GM19455 (cell line): ENCODE measurements around the gene ULBP2.

Experiments used
- ATAC-seq: cut with Tn5 transposase; IDR thresholded peaks from one replicate; pipeline ENCODE4 v1.9.1; 2021; ENCODE audit not compliant: unreplicated experiment

Gene ULBP2, protein sequence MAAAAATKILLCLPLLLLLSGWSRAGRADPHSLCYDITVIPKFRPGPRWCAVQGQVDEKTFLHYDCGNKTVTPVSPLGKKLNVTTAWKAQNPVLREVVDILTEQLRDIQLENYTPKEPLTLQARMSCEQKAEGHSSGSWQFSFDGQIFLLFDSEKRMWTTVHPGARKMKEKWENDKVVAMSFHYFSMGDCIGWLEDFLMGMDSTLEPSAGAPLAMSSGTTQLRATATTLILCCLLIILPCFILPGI

GRCh38 chr6:149941583-149942460, at the start of gene ULBP2:
TSS of gene ULBP2 (plus strand) at chr6:149942014. CDS start at chr6:149942073, 59 bp downstream.
- ATAC-seq, result no peak

GRCh38 chr6:149895048-149895590, 46.7 kb upstream of the ULBP2 start:
- ATAC-seq, result no peak

GRCh38 chr6:149895833-149896271, 46.0 kb upstream of the ULBP2 start:
- ATAC-seq, result no peak

GRCh38 chr6:149896491-149896890, 45.3 kb upstream of the ULBP2 start:
- ATAC-seq, result no peak

GRCh38 chr6:149897015-149897697, 44.7 kb upstream of the ULBP2 start:
- ATAC-seq, result no peak

- no peak for ATAC-seq
These were observed 43.7 kb upstream of the ULBP2 start, which contains the start of gene RAET1E for GRCh38 chr6:149897855-149898744. TSS of gene RAET1E (minus strand) at chr6:149898113. CDS start at chr6:149890901, 7,212 bp downstream.

DNA sequence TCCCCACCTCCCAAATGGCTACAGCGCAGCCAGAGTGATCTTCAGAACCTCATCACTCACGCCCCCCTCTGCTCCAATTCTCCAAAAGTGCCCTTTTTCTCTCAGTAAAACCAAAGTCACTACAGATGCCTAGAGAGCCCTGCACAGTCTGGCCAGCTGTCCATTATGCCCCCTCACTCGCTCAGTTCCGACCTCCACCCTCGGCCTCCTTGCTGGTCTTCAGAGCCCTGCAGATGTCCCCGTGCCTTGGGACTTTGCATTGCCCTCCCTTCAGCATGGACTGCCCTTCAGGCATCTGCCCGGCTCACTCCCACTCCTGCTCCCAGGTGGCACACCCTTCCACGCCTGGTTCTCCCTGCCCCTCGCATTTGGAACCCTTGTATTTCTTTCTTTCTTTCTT, 42.8 kb upstream of the ULBP2 start:
- ATAC-seq, result no peak

GRCh38 chr6:149899486-149899885, 42.3 kb upstream of the ULBP2 start:
- ATAC-seq, result no peak

DNA sequence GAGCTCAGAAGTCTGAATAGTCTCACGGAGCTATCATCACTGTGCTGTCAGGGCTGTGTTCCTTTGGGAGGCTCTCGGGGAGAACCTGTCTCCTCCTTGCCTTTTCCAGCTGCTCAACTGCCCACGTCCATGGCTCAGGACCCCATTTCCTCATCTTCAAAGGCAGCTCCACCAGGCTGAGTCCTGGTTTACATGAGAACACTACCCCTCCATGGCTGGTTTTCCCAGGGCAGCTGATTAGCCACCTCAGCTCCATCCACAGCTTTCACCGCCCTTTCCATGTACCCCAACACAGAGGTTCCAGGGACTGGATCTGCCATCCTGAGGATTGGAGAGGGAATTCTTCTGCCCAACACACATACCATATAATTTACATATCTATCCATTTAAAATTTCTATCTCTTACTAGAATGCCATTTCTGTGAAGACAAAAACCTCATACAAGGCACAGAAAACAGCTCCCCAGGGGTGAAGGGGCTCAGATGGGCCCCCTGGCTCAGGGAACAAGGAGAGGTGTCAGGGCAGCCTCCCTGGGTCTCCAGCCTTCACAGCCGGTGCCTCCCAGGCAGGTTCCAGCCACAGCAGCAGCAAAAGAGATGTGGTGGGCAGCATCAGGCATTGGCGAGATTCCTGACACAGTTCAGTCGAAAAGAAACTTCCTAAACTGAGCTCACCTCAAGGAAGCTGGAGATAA, 41.7 kb upstream of the ULBP2 start:
- ATAC-seq, result no peak

- ATAC-seq, result no peak
These were observed 41.0 kb upstream of the ULBP2 start for GRCh38 chr6:149900620-149901443.

- ATAC-seq, result no peak
These were observed 40.2 kb upstream of the ULBP2 start for GRCh38 chr6:149901444-149902140.

- no peak for ATAC-seq
These were observed 37.7 kb upstream of the ULBP2 start for GRCh38 chr6:149903938-149904611.

DNA sequence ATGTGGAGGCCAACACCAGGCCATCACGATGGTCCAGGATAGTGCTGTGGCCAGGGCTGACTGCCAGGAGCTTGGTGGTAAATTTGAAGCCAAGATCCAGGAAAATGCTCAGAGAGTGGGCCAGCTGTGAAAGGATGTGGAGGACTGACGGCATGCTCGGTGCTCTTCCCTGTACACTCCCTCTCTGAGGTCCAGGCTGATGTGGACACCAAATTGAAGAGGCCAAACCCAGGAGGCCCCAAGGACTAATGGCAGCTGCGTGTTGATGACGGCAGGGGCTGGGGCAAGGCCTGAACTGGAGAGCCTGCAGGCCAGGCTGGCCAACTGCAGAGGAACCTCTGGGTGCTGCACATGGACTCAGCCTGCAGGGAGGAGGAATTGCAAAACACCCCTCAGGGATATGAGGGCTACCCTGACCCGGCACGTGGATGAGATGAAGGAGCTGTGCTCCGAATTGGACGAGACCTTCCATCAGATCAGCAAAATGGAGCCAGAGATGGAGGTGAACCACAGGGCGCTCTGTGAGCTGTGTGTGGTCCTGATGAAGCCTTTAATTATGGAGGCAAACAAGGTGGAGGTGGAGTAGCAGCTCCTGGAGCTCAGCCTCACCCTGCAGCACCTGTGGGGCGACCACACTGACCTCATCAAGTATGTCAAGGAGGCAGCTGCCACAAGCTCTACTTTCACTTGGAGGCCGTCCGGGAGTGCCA, 37.0 kb upstream of the ULBP2 start:
- no peak for ATAC-seq

- ATAC-seq, result no peak
These were observed 36.4 kb upstream of the ULBP2 start for GRCh38 chr6:149905371-149905910.

- ATAC-seq, result no peak
These were observed 35.9 kb upstream of the ULBP2 start for GRCh38 chr6:149905911-149906371.

- no peak for ATAC-seq
These were observed 35.4 kb upstream of the ULBP2 start for GRCh38 chr6:149906405-149906804.

- ATAC-seq, result no peak
These were observed 34.5 kb upstream of the ULBP2 start for GRCh38 chr6:149907317-149907716.
